K562 (cell line): ENCODE data around the gene SHISA4. TPM values are rescaled to one million over a fixed set of nuclear protein-coding genes. Genes with fewer than 3 reads are reported as not detected.

ENCODE experiments used
- CBX3 ChIP-seq, 2 experiments: IDR thresholded peaks; 1 replicate in 1 of 2; 2 replicates in 1 of 2; pipeline ENCODE4 v1.6.1; 2012; ENCODE audit warnings: inconsistent platforms in 2 of 2, low read length in 2 of 2, borderline replicate concordance in 1 of 2, control low read depth in 1 of 2
- CHD7 ChIP-seq: fragments of 200-600 bp; sonication (generic); IDR thresholded peaks from one replicate; pipeline ENCODE4 v1.6.1; 2012; ENCODE audit warnings: mild to moderate bottlenecking, low read depth, low read length, inconsistent platforms
- HMG20B ChIP-seq: fragments of 250-450 bp; sonication (Bioruptor Pico); IDR thresholded peaks from 2 replicates; pipeline ENCODE4 v1.5.0; 2021; ENCODE audit warnings: mild to moderate bottlenecking
- JUND ChIP-seq, 2 experiments: IDR thresholded peaks; 2 replicates in 1 of 2; 3 replicates in 1 of 2; pipeline ENCODE4 v1.6.1; 2011; ENCODE audit warnings: borderline replicate concordance in 2 of 2, low read depth in 2 of 2, low read length in 2 of 2, improper control_type of control experiment in 1 of 2, missing biosample characterization in 1 of 2, missing genetic modification characterization in 1 of 2, missing genetic modification reagents in 1 of 2
- KLF13 ChIP-seq: fragments of 450-650 bp; IDR thresholded peaks from 2 replicates; pipeline ENCODE4 v1.6.1; 2016; ENCODE audit warnings: missing genetic modification characterization, low read depth, mild to moderate bottlenecking, missing compliant biosample characterization, moderate library complexity, borderline replicate concordance
- PATZ1 ChIP-seq: fragments of 250-450 bp; sonication (Bioruptor Pico); IDR thresholded peaks from 2 replicates; pipeline ENCODE4 v1.5.0; 2020; ENCODE audit warnings: mild to moderate bottlenecking, borderline replicate concordance
- ZBTB12 ChIP-seq: fragments of 250-450 bp; sonication (Bioruptor Pico); IDR thresholded peaks from 2 replicates; pipeline ENCODE4 v1.4.0; 2020
- ZBTB5 ChIP-seq: fragments of 450-650 bp; IDR thresholded peaks from 2 replicates; pipeline ENCODE4 v1.6.1; 2017; ENCODE audit warnings: antibody characterized with exemption
- polyA plus RNA-seq, 8 experiments: library from polyadenylated mRNA; depleted of rRNA in 4 of 8; stranded (reverse) in 5 of 8; unstranded in 3 of 8; fragments of >200 nt; fragmentation: Nextera tagmentation in 2 of 8; fragmentation: Illumina TruSeq in 1 of 8; extraction: Ambion mirVana in 2 of 8; extraction: Trizol in 1 of 8; gene quantifications; 2 replicates each; pipeline versions ENCODE4 v1.2.1 to v1.2.3, GENCODE V29; 2011 to 2014; ENCODE audit warnings: inconsistent platforms in 1 of 8, missing spikeins in 1 of 8
- total RNA-seq, 7 experiments: library from RNA; depleted of rRNA in 6 of 7; stranded (reverse); fragments of >200 nt in 6 of 7; fragmentation: Illumina TruSeq in 2 of 7; extraction: Trizol in 2 of 7; gene quantifications; 2 replicates each; pipeline versions ENCODE4 v1.2.1 to v1.2.3, GENCODE V29; 2011 to 2021; ENCODE audit warnings: low replicate concordance in 1 of 7

Gene SHISA4
- total and polyA plus RNA-seq, 9 of the 15 experiments (the other 6 are each of a cell fraction or from before 2014, with no cell fraction given), result 0.15 to 0.95 (median 0.68) TPM; not detected in 2

- TF ChIP-seq CHD7 (no peak), PATZ1 (CRISPR knock-in tag) (no peak), KLF13 (tag) (0 out of 2 replicates have a peak, but pooled peaks have one; percentile 35), ZBTB12 (CRISPR knock-in tag) (0 out of 2 replicates have a peak, but pooled peaks have one; percentile 36), JUND (IDR thresholded peaks at IDR 0.05; ENCODE audit: borderline replicate concordance, low read depth, low read length) (peak; percentile 83; the same call in 1 of the 2 replicates), JUND (tag; IDR thresholded peaks at IDR 0.05; ENCODE audit: borderline replicate concordance, low read depth, low read length) (peak; percentile 87; the same call in 2 of the 3 replicates), ZBTB5 (no peak), CBX3 (IDR thresholded peaks at IDR 0.05; ENCODE audit: borderline replicate concordance in 1 of 2, low read length in 2 of 2) (no peak), HMG20B (CRISPR knock-in tag) (no peak)
These were observed 4.9 kb upstream of the SHISA4 start (continued) for GRCh38 chr1:201883786-201884185.
